CD4-positive, alpha-beta T cell treated with Interleukin-12 subunit alpha and Interleukin-12 subunit beta, for 1 hour (primary cell): ENCODE results near the gene IQSEC1.
A peak's percentile ranks its signal among the peaks of the same experiment; 100 is the strongest.

ENCODE experiments used
- DNase-seq: peaks from one replicate; pipeline ENCODE4 v3.0.0-alpha.2; 2020

The IQSEC1 gene

GRCh38 chr3:13046569-13047274 is 26.5 kb downstream of the IQSEC1 start:
- DNase-seq, result no peak

GRCh38 chr3:13045904-13046568 is 27.2 kb downstream of the IQSEC1 start:
- no peak for DNase-seq

- DNase-seq, result no peak
These were observed 27.9 kb downstream of the IQSEC1 start for GRCh38 chr3:13045241-13045903.

GRCh38 chr3:13044496-13045240 is 28.6 kb downstream of the IQSEC1 start:
- no peak for DNase-seq

GRCh38 chr3:13043656-13044055 is 29.6 kb downstream of the IQSEC1 start:
- no peak for DNase-seq

- DNase-seq, result no peak
These were observed 30.4 kb downstream of the IQSEC1 start for GRCh38 chr3:13042715-13043271.

- DNase-seq, result no peak
These were observed 31.0 kb downstream of the IQSEC1 start for GRCh38 chr3:13042127-13042701.

- no peak for DNase-seq
These were observed 32.0 kb downstream of the IQSEC1 start for GRCh38 chr3:13041113-13041776.

- DNase-seq, result peak; percentile 58
These were observed 32.7 kb downstream of the IQSEC1 start for GRCh38 chr3:13040361-13041074.

- DNase-seq, result no peak
These were observed 33.9 kb downstream of the IQSEC1 start for GRCh38 chr3:13039213-13039896.

- DNase-seq, result no peak
These were observed 35.6 kb downstream of the IQSEC1 start for GRCh38 chr3:13037458-13038117.

- DNase-seq, result no peak
These were observed 38.4 kb downstream of the IQSEC1 start for GRCh38 chr3:13034861-13035260.

GRCh38 chr3:13034109-13034800 is 39.0 kb downstream of the IQSEC1 start:
- no peak for DNase-seq

- DNase-seq, result no peak
These were observed 41.0 kb downstream of the IQSEC1 start for GRCh38 chr3:13032206-13032605.

GRCh38 chr3:13031621-13032020 is 41.6 kb downstream of the IQSEC1 start:
- DNase-seq, result no peak

GRCh38 chr3:13030684-13031083 is 42.5 kb downstream of the IQSEC1 start:
- no peak for DNase-seq

GRCh38 chr3:13028010-13028821 is 45.0 kb downstream of the IQSEC1 start:
- DNase-seq, result no peak

GRCh38 chr3:13027154-13027553 is 46.1 kb downstream of the IQSEC1 start:
- DNase-seq, result no peak

- DNase-seq, result no peak
These were observed 46.7 kb downstream of the IQSEC1 start for GRCh38 chr3:13026534-13026933.
